Measurements from ENCODE around the gene C2CD2L.

DNA sequence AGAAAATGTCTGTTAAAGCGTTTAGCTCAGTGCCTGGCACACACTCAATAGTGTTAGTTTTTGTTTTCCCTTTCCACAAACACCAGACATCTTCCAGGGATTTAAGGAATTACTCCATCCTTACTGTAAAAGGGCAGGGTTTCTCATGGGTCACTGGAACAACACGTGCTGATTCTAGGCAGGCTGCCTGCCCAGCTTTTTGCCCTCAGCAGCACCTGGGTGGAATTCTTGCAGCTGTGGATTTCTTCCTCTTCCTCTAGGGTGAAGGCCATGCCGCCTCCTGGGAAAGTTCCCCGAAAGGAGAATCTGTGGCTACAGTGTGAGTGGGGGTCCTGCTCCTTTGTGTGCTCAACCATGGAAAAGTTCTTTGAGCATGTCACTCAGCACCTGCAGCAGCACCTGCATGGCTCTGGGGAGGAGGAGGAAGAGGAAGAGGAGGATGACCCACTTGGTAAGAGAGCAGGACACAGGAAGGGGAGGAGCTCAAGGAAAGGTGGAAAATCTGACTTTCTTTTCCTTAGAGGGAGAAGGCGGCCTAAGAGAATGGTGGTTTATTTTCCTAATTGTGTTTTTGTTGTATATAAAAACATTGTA, 19.6 kb downstream of the C2CD2L start:
- TF ChIP-seq, protein P1, sequence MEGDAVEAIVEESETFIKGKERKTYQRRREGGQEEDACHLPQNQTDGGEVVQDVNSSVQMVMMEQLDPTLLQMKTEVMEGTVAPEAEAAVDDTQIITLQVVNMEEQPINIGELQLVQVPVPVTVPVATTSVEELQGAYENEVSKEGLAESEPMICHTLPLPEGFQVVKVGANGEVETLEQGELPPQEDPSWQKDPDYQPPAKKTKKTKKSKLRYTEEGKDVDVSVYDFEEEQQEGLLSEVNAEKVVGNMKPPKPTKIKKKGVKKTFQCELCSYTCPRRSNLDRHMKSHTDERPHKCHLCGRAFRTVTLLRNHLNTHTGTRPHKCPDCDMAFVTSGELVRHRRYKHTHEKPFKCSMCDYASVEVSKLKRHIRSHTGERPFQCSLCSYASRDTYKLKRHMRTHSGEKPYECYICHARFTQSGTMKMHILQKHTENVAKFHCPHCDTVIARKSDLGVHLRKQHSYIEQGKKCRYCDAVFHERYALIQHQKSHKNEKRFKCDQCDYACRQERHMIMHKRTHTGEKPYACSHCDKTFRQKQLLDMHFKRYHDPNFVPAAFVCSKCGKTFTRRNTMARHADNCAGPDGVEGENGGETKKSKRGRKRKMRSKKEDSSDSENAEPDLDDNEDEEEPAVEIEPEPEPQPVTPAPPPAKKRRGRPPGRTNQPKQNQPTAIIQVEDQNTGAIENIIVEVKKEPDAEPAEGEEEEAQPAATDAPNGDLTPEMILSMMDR (IDR thresholded peaks at IDR 0.05) = no peak
- no peak for TF ChIP-seq POLR2A (IDR thresholded peaks at IDR 0.05)
